ENCODE results near the gene PHPT1. TPM values are rescaled to one million over a fixed set of nuclear protein-coding genes. Genes with fewer than 3 reads are reported as not detected.

The PHPT1 gene
- total and polyA plus RNA-seq, 2 of the 8 experiments (the other 6 are each of a cell fraction or from before 2014, with no cell fraction given) = 109 to 226 TPM

- Histone ChIP-seq H2BK15ac (ENCODE audit: low read length) (no peak overlapping the region), H3K56ac (replicated peaks; ENCODE audit: insufficient read length, low read depth, low read length) (no peak overlapping the region), H3K9ac (replicated peaks in 1 of 4; ENCODE audit: extremely low read depth in 1 of 4, low read depth in 3 of 4, low read length in 3 of 4) (peak overlapping the region in 3 of 4 experiments; percentile 38 to 73 (median 44); a peak in 5 of 7 replicates), H3K23ac (ENCODE audit: insufficient read length) (no peak overlapping the region), H2AFZ (ENCODE audit: low read length) (no peak overlapping the region), H4K5ac (ENCODE audit: insufficient read length, low read depth, low read length) (no peak overlapping the region), H4K8ac (ENCODE audit: extremely low read depth, insufficient read depth, low read length) (peak overlapping the region; percentile 71), H3K9me3 (ENCODE audit: insufficient read depth in 2 of 2, low read depth in 1 of 2, low read length in 1 of 2) (no peaks in the 10 kb centered on the region; a peak in 1 of 4 replicates), H3K79me2 (ENCODE audit: control insufficient read depth in 1 of 2, insufficient read depth in 2 of 2, low read length in 2 of 2) (no peaks in the 10 kb centered on the region), H2AK5ac (ENCODE audit: low read depth, low read length) (0 out of 2 replicates have a peak overlapping the region, but pooled peaks have one; percentile 13), H3K4me2 (ENCODE audit: insufficient read depth in 1 of 2, low read depth in 2 of 2, low read length in 2 of 2) (peak overlapping the region; percentile 75 to 94), H4K20me1 (replicated peaks in 1 of 2; ENCODE audit: control insufficient read depth in 1 of 2, insufficient read depth in 2 of 2, low read length in 2 of 2) (peaks cover 8 to 9% of the 10 kb centered on the region in 2 experiments), H2BK120ac (replicated peaks; ENCODE audit: low read depth, low read length) (no peak overlapping the region), H3K4me3 (ENCODE audit: extremely low read depth in 1 of 4, insufficient read depth in 2 of 4, low read depth in 3 of 4, low read length in 4 of 4) (peak overlapping the region; percentile 38 to 89 (median 46)), H3K36me3 (ENCODE audit: control insufficient read depth in 2 of 4, insufficient read depth in 4 of 4, low read length in 3 of 4) (peaks cover 0 to 7% (median 3%) of the 10 kb centered on the region in 4 experiments; a peak in 4 of 8 replicates), H3K27me3 (replicated peaks in 1 of 4; ENCODE audit: control insufficient read depth in 3 of 4, extremely low read depth in 1 of 4, insufficient read depth in 3 of 4, low read length in 3 of 4) (peaks cover 2 to 12% (median 7%) of the 10 kb centered on the region in 4 experiments; a peak in 6 of 7 replicates), H3K79me1 (ENCODE audit: low read depth, low read length) (no peaks in the 10 kb centered on the region; the same call in 1 of the 2 replicates), H3K4me1 (replicated peaks in 1 of 4; ENCODE audit: control insufficient read depth in 3 of 4, insufficient read depth in 4 of 4, low read length in 3 of 4) (peaks cover 0 to 28% (median 14%) of the 10 kb centered on the region in 4 experiments; a peak in 6 of 7 replicates), H4K91ac (replicated peaks; ENCODE audit: insufficient read length, low read length) (peak overlapping the region; percentile 65), H2BK12ac (ENCODE audit: low read depth, low read length) (0 out of 2 replicates have a peak overlapping the region, but pooled peaks have one; percentile 68), H3K27ac (ENCODE audit: low read depth, low read length) (no peak overlapping the region), H3K18ac (ENCODE audit: extremely low read depth, low read length) (peak overlapping the region; percentile 78; the same call in 1 of the 2 replicates), H2BK5ac (ENCODE audit: low read depth, low read length) (no peak overlapping the region), H3K23me2 (ENCODE audit: low read depth, low read length) (peaks cover 13% of the 10 kb centered on the region), H3K4ac (replicated peaks; ENCODE audit: insufficient read length, low read depth, low read length) (no peak overlapping the region), H2BK20ac (ENCODE audit: low read length) (no peak overlapping the region), H3K14ac (ENCODE audit: insufficient read length) (no peak overlapping the region)
- DNase-seq (ENCODE audit: low read depth in 1 of 2, low spot score in 2 of 2) (no peak), FAIRE-seq (no peak)
- 13% methylated on average over 63 of the region's 98 CpGs; no CpG with 5 or more reads in 1 of the 2 experiments for WGBS, 2 experiments (ENCODE audit: extremely low coverage in 1 of 2, insufficient coverage in 1 of 2, insufficient read length in 1 of 2, insufficient replicate concordance in 2 of 2, low coverage in 1 of 2, low lambda C conversion rate in 2 of 2, missing lambda C conversion rate in 1 of 2)
- CTCF ChIA-PET (ENCODE audit: partially characterized antibody) = interaction anchor here (1.1 to 2.6 kb wide), 3 partner anchors 38 to 183 kb away, joined by 4 to 7 read pairs (median 5); no protein-coding TSS in a partner anchor
- POLR2A ChIA-PET (ENCODE audit: partially characterized antibody) = interaction anchor here (0.7 to 20.5 kb wide), 17 partner anchors 10 to 432 kb away, joined by 3 to 248 read pairs (median 4); partner anchors contain the start of genes CLIC3, EDF1, MAMDC4 and RABL6
- TF ChIP-seq CBX8 (IDR thresholded peaks at IDR 0.05; ENCODE audit: borderline replicate concordance, low read depth, low read length) (no peak), BRCA1 (IDR thresholded peaks at IDR 0.05; ENCODE audit: low read depth, low read length) (no peak), JUN (IDR thresholded peaks at IDR 0.05; ENCODE audit: low read depth, low read length) (no peak), E2F6 (IDR thresholded peaks at IDR 0.05) (peak; percentile 37; the same call in 1 of the 2 replicates), ATF2 (IDR thresholded peaks at IDR 0.05; ENCODE audit: low read length) (no peak), ATF3 (IDR thresholded peaks at IDR 0.05; ENCODE audit: insufficient read depth, low read depth, low read length) (no peak), TCF12 (IDR thresholded peaks at IDR 0.05; ENCODE audit: low read depth, low read length) (no peak)
These were observed 2.7 kb upstream of the PHPT1 start for GRCh38 chr9:136846376-136847087.
